ENCODE measurements around the gene TTC8.

Gene TTC8

DNA sequence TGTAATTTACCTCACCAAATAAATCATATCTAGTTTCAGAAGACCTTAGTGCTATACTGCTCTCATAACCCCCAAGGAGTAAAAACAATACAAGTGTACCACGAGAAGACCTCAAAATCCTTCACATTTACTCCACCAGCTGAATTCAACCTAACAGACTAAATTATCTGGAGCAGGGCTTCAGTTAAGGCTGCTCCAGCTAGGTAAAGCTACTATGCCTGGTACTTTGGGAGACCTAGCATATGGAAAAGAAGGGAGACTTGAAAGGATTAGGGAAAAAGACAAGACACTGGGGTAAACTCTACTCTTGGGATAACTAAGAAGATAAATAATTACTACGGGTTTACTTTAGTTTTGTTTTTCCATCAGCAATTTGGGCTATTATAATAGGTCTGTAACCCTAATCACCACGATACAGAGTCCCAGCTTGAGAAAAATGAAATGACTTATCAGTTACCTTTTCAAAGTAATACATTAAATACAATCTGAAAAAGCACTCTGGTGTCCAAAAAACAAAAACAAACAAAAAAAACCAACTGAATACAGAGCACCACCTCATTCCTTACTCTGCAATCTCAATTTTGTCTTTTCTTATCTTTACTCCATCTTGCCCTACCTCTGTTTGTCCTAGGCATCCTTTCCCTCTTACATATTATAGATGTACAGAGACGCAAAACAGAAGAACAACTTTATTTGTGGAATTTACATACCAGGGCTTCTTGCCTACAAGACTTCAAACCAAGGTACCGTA is 33.8 kb upstream of the TTC8 start:
- POLR2A ChIA-PET, result no interaction called here

DNA sequence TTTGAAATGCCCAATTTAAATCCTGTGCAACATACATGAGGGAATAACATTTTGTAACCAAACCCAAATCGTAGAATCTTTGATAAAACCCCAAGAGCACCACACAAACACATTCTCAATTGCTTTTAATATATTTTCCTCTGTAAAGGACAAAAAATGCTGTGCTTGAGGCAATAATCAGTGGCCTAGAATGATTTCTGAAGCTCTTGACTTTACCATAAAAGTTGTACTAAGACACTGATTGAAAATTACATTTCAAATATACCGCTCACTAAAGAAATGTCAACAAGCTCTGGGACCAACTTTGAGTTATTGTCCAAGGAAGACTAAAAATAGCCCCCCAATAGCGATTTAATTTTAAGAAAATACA is 33.2 kb upstream of the TTC8 start:
- Histone ChIP-seq H3K36me3 (ENCODE audit: control insufficient read depth in 2 of 2, insufficient read depth in 1 of 2, low read length in 2 of 2) (no peaks in the 10 kb centered on the region), H3K9me3 (ENCODE audit: control insufficient read depth, insufficient read depth, low read depth, low read length) (no peaks in the 10 kb centered on the region), H3K4me3 (ENCODE audit: low read depth, low read length) (peak overlapping the region; percentile 81), H3K4me1 (ENCODE audit: control insufficient read depth, insufficient read depth, low read length) (peaks cover 16% of the 10 kb centered on the region), H3K27ac (ENCODE audit: extremely low read depth, low read depth, low read length) (no peak overlapping the region)
- POLR2A ChIA-PET, result no interaction called here
- CTCF ChIA-PET, result no interaction called here
- TF ChIP-seq ZNF585B (tag by site-specific recombination; IDR thresholded peaks at IDR 0.05) (peak; percentile 49), ZNF221 (tag by site-specific recombination; IDR thresholded peaks at IDR 0.05; ENCODE audit: borderline replicate concordance) (no peak)

More for the DNA sequence above, 33.8 kb upstream of the TTC8 start:
- Histone ChIP-seq H3K27ac (ENCODE audit: extremely low read depth, low read depth, low read length) (no peak overlapping the region), H3K9me3 (ENCODE audit: control insufficient read depth, insufficient read depth, low read depth, low read length) (no peaks in the 10 kb centered on the region), H3K4me3 (ENCODE audit: low read depth, low read length) (peak overlapping the region; percentile 81), H3K4me1 (ENCODE audit: control insufficient read depth, insufficient read depth, low read length) (peaks cover 16% of the 10 kb centered on the region), H3K36me3 (ENCODE audit: control insufficient read depth in 2 of 2, insufficient read depth in 1 of 2, low read length in 2 of 2) (no peaks in the 10 kb centered on the region)
- TF ChIP-seq ZNF596 (tag by site-specific recombination; IDR thresholded peaks at IDR 0.05) (no peak), GLIS1 (tag by site-specific recombination; IDR thresholded peaks at IDR 0.05) (0 out of 2 replicates have a peak, but pooled peaks have one; percentile 12)
- CTCF ChIA-PET, result interaction anchor here (0.7 kb wide), 1 partner anchor 210 kb away, joined by 3 read pairs; no protein-coding TSS in a partner anchor

DNA sequence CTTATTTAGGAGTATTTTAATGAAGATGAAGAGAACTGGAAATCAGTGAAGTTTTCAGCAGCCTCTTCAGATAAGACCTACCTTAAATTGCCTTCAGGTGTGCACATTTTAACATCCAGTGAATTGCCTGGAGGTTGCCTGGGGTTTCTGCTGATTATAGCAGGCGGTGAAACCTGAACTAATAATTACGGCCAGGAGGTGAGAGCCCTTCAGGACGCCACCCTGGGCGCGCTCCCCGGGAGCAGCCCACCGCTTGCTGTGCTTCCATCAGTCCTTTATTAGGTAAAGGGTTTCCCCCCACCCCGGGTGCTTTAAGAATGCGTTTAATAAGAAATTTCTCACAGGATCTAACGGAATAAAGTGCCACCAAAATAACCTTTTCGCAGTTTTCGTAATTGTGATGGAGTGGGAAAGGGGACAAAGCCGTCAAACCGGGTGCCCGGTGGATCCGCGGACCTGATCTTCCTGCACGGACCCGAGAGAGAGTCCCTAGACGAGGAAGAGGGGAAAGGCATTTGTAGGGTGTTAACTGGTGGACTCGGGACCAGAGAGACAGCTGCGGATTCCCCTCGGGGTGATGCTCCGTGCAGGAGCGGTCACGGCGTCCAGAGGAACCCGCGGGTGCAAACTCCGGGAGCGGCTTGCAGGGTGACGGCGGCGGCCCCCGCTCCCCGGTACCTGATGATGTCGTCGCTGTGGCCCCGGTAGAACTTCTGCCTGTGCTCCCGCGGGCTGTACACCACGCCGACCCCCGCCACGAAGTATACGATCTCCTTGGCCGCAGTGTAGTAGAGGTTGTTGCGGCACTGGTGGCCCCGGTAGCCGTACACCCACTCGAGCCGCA is 32.6 kb upstream of the TTC8 start:
- Histone ChIP-seq H3K9me3 (ENCODE audit: control insufficient read depth, insufficient read depth, low read depth, low read length) (no peaks in the 10 kb centered on the region), H3K4me1 (ENCODE audit: control insufficient read depth, insufficient read depth, low read length) (peaks cover 16% of the 10 kb centered on the region), H3K4me3 (ENCODE audit: low read depth, low read length) (peak overlapping the region; percentile 81), H3K36me3 (ENCODE audit: control insufficient read depth in 2 of 2, insufficient read depth in 1 of 2, low read length in 2 of 2) (no peaks in the 10 kb centered on the region), H3K27ac (ENCODE audit: extremely low read depth, low read depth, low read length) (peak overlapping the region; percentile 92)
- POLR2A ChIA-PET, result interaction anchor here (1.0 to 1.4 kb wide), 2 partner anchors 32 to 212 kb away, joined by 3 to 11 read pairs; partner anchors contain the start of gene TTC8
- CTCF ChIA-PET, result interaction anchor here (0.6 to 1.5 kb wide), 2 partner anchors 37 to 58 kb away, joined by 3 to 5 read pairs; no protein-coding TSS in a partner anchor
- no peak for TF ChIP-seq SCRT1 (tag by site-specific recombination; IDR thresholded peaks at IDR 0.05; ENCODE audit: borderline replicate concordance)
- TF ChIP-seq SP7 (tag by site-specific recombination; IDR thresholded peaks at IDR 0.05), result peak; percentile 79
- peak; percentile 17; the same call in 1 of the 2 replicates for TF ChIP-seq GLIS2 (tag by site-specific recombination; IDR thresholded peaks at IDR 0.05)
- TF ChIP-seq, protein P1, sequence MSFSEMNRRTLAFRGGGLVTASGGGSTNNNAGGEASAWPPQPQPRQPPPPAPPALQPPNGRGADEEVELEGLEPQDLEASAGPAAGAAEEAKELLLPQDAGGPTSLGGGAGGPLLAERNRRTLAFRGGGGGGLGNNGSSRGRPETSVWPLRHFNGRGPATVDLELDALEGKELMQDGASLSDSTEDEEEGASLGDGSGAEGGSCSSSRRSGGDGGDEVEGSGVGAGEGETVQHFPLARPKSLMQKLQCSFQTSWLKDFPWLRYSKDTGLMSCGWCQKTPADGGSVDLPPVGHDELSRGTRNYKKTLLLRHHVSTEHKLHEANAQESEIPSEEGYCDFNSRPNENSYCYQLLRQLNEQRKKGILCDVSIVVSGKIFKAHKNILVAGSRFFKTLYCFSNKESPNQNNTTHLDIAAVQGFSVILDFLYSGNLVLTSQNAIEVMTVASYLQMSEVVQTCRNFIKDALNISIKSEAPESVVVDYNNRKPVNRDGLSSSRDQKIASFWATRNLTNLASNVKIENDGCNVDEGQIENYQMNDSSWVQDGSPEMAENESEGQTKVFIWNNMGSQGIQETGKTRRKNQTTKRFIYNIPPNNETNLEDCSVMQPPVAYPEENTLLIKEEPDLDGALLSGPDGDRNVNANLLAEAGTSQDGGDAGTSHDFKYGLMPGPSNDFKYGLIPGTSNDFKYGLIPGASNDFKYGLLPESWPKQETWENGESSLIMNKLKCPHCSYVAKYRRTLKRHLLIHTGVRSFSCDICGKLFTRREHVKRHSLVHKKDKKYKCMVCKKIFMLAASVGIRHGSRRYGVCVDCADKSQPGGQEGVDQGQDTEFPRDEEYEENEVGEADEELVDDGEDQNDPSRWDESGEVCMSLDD (tag by site-specific recombination; IDR thresholded peaks at IDR 0.05), result peak; percentile 53; the same call in 1 of the 2 replicates
- TF ChIP-seq, protein P2, sequence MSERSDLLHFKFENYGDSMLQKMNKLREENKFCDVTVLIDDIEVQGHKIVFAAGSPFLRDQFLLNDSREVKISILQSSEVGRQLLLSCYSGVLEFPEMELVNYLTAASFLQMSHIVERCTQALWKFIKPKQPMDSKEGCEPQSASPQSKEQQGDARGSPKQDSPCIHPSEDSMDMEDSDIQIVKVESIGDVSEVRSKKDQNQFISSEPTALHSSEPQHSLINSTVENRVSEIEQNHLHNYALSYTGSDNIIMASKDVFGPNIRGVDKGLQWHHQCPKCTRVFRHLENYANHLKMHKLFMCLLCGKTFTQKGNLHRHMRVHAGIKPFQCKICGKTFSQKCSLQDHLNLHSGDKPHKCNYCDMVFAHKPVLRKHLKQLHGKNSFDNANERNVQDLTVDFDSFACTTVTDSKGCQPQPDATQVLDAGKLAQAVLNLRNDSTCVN (tag by site-specific recombination; optimal IDR thresholded peaks at IDR 0.05), result peak; percentile 73
- no peak for TF ChIP-seq ZFP37 (tag by site-specific recombination; IDR thresholded peaks at IDR 0.05)
- TF ChIP-seq, protein P3, sequence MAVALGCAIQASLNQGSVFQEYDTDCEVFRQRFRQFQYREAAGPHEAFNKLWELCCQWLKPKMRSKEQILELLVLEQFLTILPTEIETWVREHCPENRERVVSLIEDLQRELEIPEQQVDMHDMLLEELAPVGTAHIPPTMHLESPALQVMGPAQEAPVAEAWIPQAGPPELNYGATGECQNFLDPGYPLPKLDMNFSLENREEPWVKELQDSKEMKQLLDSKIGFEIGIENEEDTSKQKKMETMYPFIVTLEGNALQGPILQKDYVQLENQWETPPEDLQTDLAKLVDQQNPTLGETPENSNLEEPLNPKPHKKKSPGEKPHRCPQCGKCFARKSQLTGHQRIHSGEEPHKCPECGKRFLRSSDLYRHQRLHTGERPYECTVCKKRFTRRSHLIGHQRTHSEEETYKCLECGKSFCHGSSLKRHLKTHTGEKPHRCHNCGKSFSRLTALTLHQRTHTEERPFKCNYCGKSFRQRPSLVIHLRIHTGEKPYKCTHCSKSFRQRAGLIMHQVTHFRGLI (tag by site-specific recombination; IDR thresholded peaks at IDR 0.05), result no peak
- TF ChIP-seq ZBTB20 (tag by site-specific recombination; IDR thresholded peaks at IDR 0.05), result peak; percentile 12; the same call in 1 of the 2 replicates
- no peak for TF ChIP-seq ZNF366 (tag by site-specific recombination; conservative IDR thresholded peaks at IDR 0.05)
- no peak for TF ChIP-seq ZNF830 (tag by site-specific recombination; IDR thresholded peaks at IDR 0.05; ENCODE audit: low read depth)
- TF ChIP-seq ZNF335 (tag by site-specific recombination; conservative IDR thresholded peaks at IDR 0.05), result peak; percentile 72
- peak; percentile 32; the same call in 1 of the 2 replicates for TF ChIP-seq ZEB2 (tag by site-specific recombination; IDR thresholded peaks at IDR 0.05)
- TF ChIP-seq ZXDB (tag by site-specific recombination; IDR thresholded peaks at IDR 0.05), result 0 out of 2 replicates have a peak, but pooled peaks have one; percentile 7
- peak; percentile 47; the same call in 1 of the 2 replicates for TF ChIP-seq GLIS1 (tag by site-specific recombination; IDR thresholded peaks at IDR 0.05)
- no peak for TF ChIP-seq ZNF623 (tag by site-specific recombination; IDR thresholded peaks at IDR 0.05)
- 0 out of 2 replicates have a peak, but pooled peaks have one; percentile 17 for TF ChIP-seq YY2 (tag by site-specific recombination; IDR thresholded peaks at IDR 0.05)
- TF ChIP-seq ZBTB48 (tag by site-specific recombination; IDR thresholded peaks at IDR 0.05), result 0 out of 2 replicates have a peak, but pooled peaks have one; percentile 24
- TF ChIP-seq, protein P4, sequence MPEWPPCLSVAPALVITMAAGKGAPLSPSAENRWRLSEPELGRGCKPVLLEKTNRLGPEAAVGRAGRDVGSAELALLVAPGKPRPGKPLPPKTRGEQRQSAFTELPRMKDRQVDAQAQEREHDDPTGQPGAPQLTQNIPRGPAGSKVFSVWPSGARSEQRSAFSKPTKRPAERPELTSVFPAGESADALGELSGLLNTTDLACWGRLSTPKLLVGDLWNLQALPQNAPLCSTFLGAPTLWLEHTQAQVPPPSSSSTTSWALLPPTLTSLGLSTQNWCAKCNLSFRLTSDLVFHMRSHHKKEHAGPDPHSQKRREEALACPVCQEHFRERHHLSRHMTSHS (tag by site-specific recombination; IDR thresholded peaks at IDR 0.05), result no peak
- TF ChIP-seq ZIC2 (tag by site-specific recombination; IDR thresholded peaks at IDR 0.05), result peak; percentile 66
- peak; percentile 84 for TF ChIP-seq ZNF10 (tag by site-specific recombination; IDR thresholded peaks at IDR 0.05)

Measured in HEK293 (cell line).